Vagina (tissue), 2 donors: ENCODE measurements around the gene LPCAT1. TPM values are rescaled to one million over a fixed set of nuclear protein-coding genes. Genes with fewer than 3 reads are reported as not detected.
A peak's percentile ranks its signal among the peaks of the same experiment; 100 is the strongest.
"Not testable (repeated sequence)": the region's sequence is repeated elsewhere in the genome, so short reads cannot be mapped to it uniquely, and the experiment has no call there.

ENCODE experiments used
- DNase-seq, 2 donors: peaks; one replicate each; pipeline ENCODE4 v3.0.0-alpha.2; 2017; ENCODE audit errors: extremely low spot score in 2 of 2
- H3K27ac ChIP-seq: fragments of 200-600 bp; sonication (generic); one replicate; pipeline ENCODE4 v1.5.1; 2019
- H3K27me3 ChIP-seq: fragments of 200-600 bp; sonication (generic); one replicate; pipeline ENCODE4 v1.5.1; 2019
- H3K36me3 ChIP-seq, 2 donors: fragments of 200-600 bp; sonication (generic); one replicate each; pipeline ENCODE4 v1.5.1; 2017 to 2019
- H3K4me1 ChIP-seq: fragments of 200-600 bp; sonication (generic); one replicate; pipeline ENCODE4 v1.5.1; 2019
- H3K4me3 ChIP-seq, 2 donors: fragments of 200-600 bp; sonication (generic); 1 replicate in 1 of 2; 2 replicates in 1 of 2; pipeline ENCODE4 v1.5.1; 2016 to 2019
- H3K9me3 ChIP-seq: fragments of 200-600 bp; sonication (generic); one replicate; pipeline ENCODE4 v1.5.1; 2019
- CTCF ChIP-seq, 3 experiments: fragments of 450-650 bp in 2 of 3; fragments of 200-600 bp in 1 of 3; sonication (generic) in 1 of 3; IDR thresholded peaks; one replicate each; pipeline ENCODE4 v1.5.1; 2017 to 2019; ENCODE audit warnings: antibody characterized with exemption in 3 of 3, mild to moderate bottlenecking in 2 of 3, moderate library complexity in 2 of 3
- POLR2A ChIP-seq, 2 donors: fragments of 450-650 bp; IDR thresholded peaks; one replicate each; pipeline ENCODE4 v1.6.1; 2017; ENCODE audit warnings: antibody characterized with exemption in 2 of 2, mild to moderate bottlenecking in 2 of 2, moderate library complexity in 2 of 2
- POLR2AphosphoS5 ChIP-seq, 2 donors: sonication (generic); formaldehyde crosslinking; IDR thresholded peaks; one replicate each; pipeline ENCODE4 v1.9.0; 2017; ENCODE audit warnings: antibody characterized with exemption in 2 of 2, mild to moderate bottlenecking in 2 of 2, low read depth in 1 of 2; ENCODE audit not compliant: insufficient read depth in 1 of 2
- intact Hi-C: fragments of 100-400 bp; cut with DNase I; formaldehyde crosslinking; loops from one replicate; pipeline ENCODE4 v1.15.1; 2023
- total RNA-seq: library from RNA; depleted of rRNA; stranded (reverse); fragments of >200 nt; gene quantifications from one replicate; pipeline ENCODE4 v1.2.3, GENCODE V29; 2016

LPCAT1 gene
- 29.7 TPM for total RNA-seq

GRCh38 chr5:1523793-1524480 lies at the start of gene LPCAT1:
TSS of gene LPCAT1 (minus strand) at chr5:1523960. CDS start at chr5:1523844, 116 bp downstream.
- intact Hi-C loops = no loop called here
- Histone ChIP-seq H3K9me3 (no peaks in the 10 kb centered on the region), H3K4me3 (peak within 1 kb of the TSS; percentile 66 to 96), H3K4me1 (peaks cover 26% of the 10 kb centered on the region), H3K27me3 (no peaks in the 10 kb centered on the region), H3K36me3 (no peaks in the 10 kb centered on the region), H3K27ac (peak within 1 kb of the TSS; percentile 83)
- DNase-seq = peak; percentile 81 to 95
- no peak for TF ChIP-seq CTCF (IDR thresholded peaks at IDR 0.05)
- TF ChIP-seq POLR2AphosphoS5 (IDR thresholded peaks at IDR 0.05; ENCODE audit: insufficient read depth in 1 of 2, low read depth in 1 of 2) = peak in 1 of 2 donors; percentile 56
- peak in 1 of 2 donors; percentile 41 for TF ChIP-seq POLR2A (IDR thresholded peaks at IDR 0.05)

DNA sequence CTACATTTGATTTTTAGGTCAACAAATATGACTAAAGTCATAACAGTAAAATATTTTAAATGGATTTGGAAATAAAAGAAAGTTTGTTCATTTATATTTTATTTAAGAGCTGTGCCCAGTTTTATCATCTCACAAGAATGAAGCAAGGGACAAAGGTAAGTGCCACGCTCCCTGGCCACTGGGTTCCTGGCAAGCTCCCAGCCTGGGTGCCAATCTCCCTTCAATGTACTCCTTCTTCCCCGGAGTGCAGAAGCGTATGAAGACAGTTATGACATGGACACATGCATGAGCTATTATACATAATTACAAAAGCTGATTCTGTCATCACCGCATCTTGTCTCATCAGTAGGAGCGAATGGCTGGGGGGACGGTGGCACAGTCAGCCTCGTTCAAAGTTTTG lies 48.1 kb upstream of the LPCAT1 start:
- H3K27me3 ChIP-seq, H3K9me3 ChIP-seq, H3K4me1 ChIP-seq, H3K4me3 ChIP-seq, H3K27ac ChIP-seq, DNase-seq, H3K36me3 ChIP-seq, intact Hi-C loops: not testable (repeated sequence)

GRCh38 chr5:1570975-1571374 lies 47.2 kb upstream of the LPCAT1 start:
- intact Hi-C loops = no loop called here
- Histone ChIP-seq H3K27me3 (no peaks in the 10 kb centered on the region), H3K36me3 (no peaks in the 10 kb centered on the region), H3K4me3 (no peak overlapping the region), H3K27ac (no peak overlapping the region), H3K4me1 (peaks cover 9% of the 10 kb centered on the region), H3K9me3 (no peaks in the 10 kb centered on the region)
- no peak for TF ChIP-seq POLR2A (IDR thresholded peaks at IDR 0.05)
- TF ChIP-seq POLR2AphosphoS5 (IDR thresholded peaks at IDR 0.05; ENCODE audit: insufficient read depth in 1 of 2, low read depth in 1 of 2) = no peak
- no peak for TF ChIP-seq CTCF (IDR thresholded peaks at IDR 0.05)
- no peak for DNase-seq

- Histone ChIP-seq H3K9me3 (no peaks in the 10 kb centered on the region), H3K4me1 (peaks cover 9% of the 10 kb centered on the region), H3K36me3 (no peaks in the 10 kb centered on the region), H3K27me3 (no peaks in the 10 kb centered on the region), H3K27ac (peak overlapping the region; percentile 4), H3K4me3 (no peak overlapping the region)
- no peak for DNase-seq
- TF ChIP-seq POLR2AphosphoS5 (IDR thresholded peaks at IDR 0.05; ENCODE audit: insufficient read depth in 1 of 2, low read depth in 1 of 2) (no peak), POLR2A (IDR thresholded peaks at IDR 0.05) (no peak), CTCF (IDR thresholded peaks at IDR 0.05) (no peak)
- intact Hi-C loops = no loop called here
These were observed 44.6 kb upstream of the LPCAT1 start for GRCh38 chr5:1568201-1568979.

GRCh38 chr5:1567527-1568200 lies 43.9 kb upstream of the LPCAT1 start:
- H3K4me3 ChIP-seq, H3K27me3 ChIP-seq, H3K9me3 ChIP-seq, intact Hi-C loops, H3K36me3 ChIP-seq, H3K4me1 ChIP-seq, DNase-seq: not testable (repeated sequence)
- H3K27ac ChIP-seq = peak overlapping the region; percentile 4
